Transverse colon (tissue), 4 donors: ENCODE data around the gene EVC. TPM values are rescaled to one million over a fixed set of nuclear protein-coding genes. Genes with fewer than 3 reads are reported as not detected.
A peak's percentile ranks its signal among the peaks of the same experiment; 100 is the strongest.

Source experiments
- DNase-seq: peaks from one replicate; pipeline ENCODE4 v3.0.0-alpha.2; 2019
- H3K27ac ChIP-seq, 4 donors: fragments of 200-600 bp; sonication (generic); 2 replicates each; pipeline ENCODE4 v1.5.1; 2016 to 2018; ENCODE audit warnings: inconsistent platforms in 4 of 4
- H3K27me3 ChIP-seq: fragments of 200-600 bp; sonication (generic); 2 replicates; pipeline ENCODE4 v1.5.1; 2017; ENCODE audit warnings: inconsistent platforms
- H3K36me3 ChIP-seq, 4 donors: fragments of 200-600 bp; sonication (generic); 2 replicates each; pipeline ENCODE4 v1.5.1; 2017 to 2019; ENCODE audit warnings: inconsistent platforms in 4 of 4
- H3K4me1 ChIP-seq, 4 donors: fragments of 200-600 bp; sonication (generic); 2 replicates each; pipeline ENCODE4 v1.5.1; 2017 to 2020; ENCODE audit warnings: inconsistent platforms in 4 of 4
- H3K4me3 ChIP-seq, 4 donors: fragments of 200-600 bp; sonication (generic); 1 replicate in 1 of 4; 2 replicates in 3 of 4; pipeline versions ENCODE4 v1.5.1 to v1.6.1; 2017 to 2019; ENCODE audit warnings: inconsistent platforms in 4 of 4
- H3K9me3 ChIP-seq, 2 donors: fragments of 200-600 bp; sonication (generic); 2 replicates each; pipeline ENCODE4 v1.5.1; 2017 to 2019; ENCODE audit warnings: inconsistent platforms in 2 of 2
- CTCF ChIP-seq, 5 experiments: fragments of 200-600 bp in 3 of 5; fragments of 450-650 bp in 2 of 5; sonication (generic) in 3 of 5; IDR thresholded peaks; 1 replicate in 2 of 5; 2 replicates in 3 of 5; pipeline ENCODE4 v1.5.1; 2016 to 2017; ENCODE audit warnings: antibody characterized with exemption in 5 of 5, inconsistent platforms in 3 of 5, mild to moderate bottlenecking in 2 of 5, moderate library complexity in 1 of 5
- EP300 ChIP-seq: sonication (generic); formaldehyde crosslinking; IDR thresholded peaks from one replicate; pipeline ENCODE4 v1.6.1; 2017; ENCODE audit warnings: antibody characterized with exemption, low read depth
- POLR2A ChIP-seq: fragments of 450-650 bp; IDR thresholded peaks from one replicate; pipeline ENCODE4 v1.6.1; 2016; ENCODE audit warnings: antibody characterized with exemption, mild to moderate bottlenecking, moderate library complexity
- POLR2AphosphoS5 ChIP-seq, 3 donors: sonication (generic); formaldehyde crosslinking; IDR thresholded peaks; one replicate each; pipeline ENCODE4 v1.6.1; 2016; ENCODE audit warnings: antibody characterized with exemption in 3 of 3
- WGBS, 2 donors: methylation state at CpG; one replicate each; pipeline ENCODE4 v1.1.5; 2018; ENCODE audit warnings: low coverage in 1 of 2; 5-methylcytosine and 5-hydroxymethylcytosine counted together
- in situ Hi-C, 4 donors: fragments of 200-750 bp; cut with MboI; loops; one replicate each; pipeline versions ENCODE4 v1.15.0 to v1.15.1; 2017; ENCODE audit warnings: low sequenced_read_pairs in 3 of 4, low pct_ligation_motif_present in 1 of 4, low pct_unique_long_range_greater_than_20kb in 1 of 4
- intact Hi-C: fragments of 100-400 bp; cut with DNase I; formaldehyde crosslinking; loops from one replicate; pipeline ENCODE4 v1.15.1; 2023; ENCODE audit warnings: low total_unique reads
- total RNA-seq, 4 donors: library from RNA; depleted of rRNA; stranded (reverse); fragments of >200 nt; gene quantifications; one replicate each; pipeline ENCODE4 v1.1.0, GENCODE V29; 2016

Gene EVC
- total RNA-seq, 4 donors from 2014 or later: 6.0 to 45.8 (median 12.0) TPM

GRCh38 chr4:5710065-5710960, 688 bp upstream of the EVC start:
- Histone ChIP-seq H3K4me3 (peak overlapping the region; percentile 15 to 55 (median 40)), H3K4me1 (peaks cover 4 to 24% (median 12%) of the 10 kb centered on the region in 4 donors), H3K27me3 (peaks cover 48% of the 10 kb centered on the region), H3K27ac (peak overlapping the region; percentile 69 to 88 (median 80)), H3K9me3 (no peaks in the 10 kb centered on the region), H3K36me3 (no peaks in the 10 kb centered on the region)
- in situ Hi-C loops (no loop called here), intact Hi-C loops (no loop called here)
- WGBS, 2 donors: 18% methylated on average over 13 of the region's 13 CpGs; no CpG with 5 or more reads in 1 of the 2 donors
- no peak for DNase-seq
- TF ChIP-seq POLR2A (no peak), CTCF (IDR thresholded peaks at IDR 0.05) (peak in 3 of 5 experiments; percentile 19 to 44 (median 34))

- TF ChIP-seq POLR2A: no peak
- TF ChIP-seq POLR2AphosphoS5 (IDR thresholded peaks at IDR 0.05): no peak
- TF ChIP-seq EP300: no peak
- no peak for TF ChIP-seq CTCF (IDR thresholded peaks at IDR 0.05)
- Histone ChIP-seq H3K4me1 (peaks cover 4 to 24% (median 12%) of the 10 kb centered on the region in 4 donors), H3K9me3 (no peaks in the 10 kb centered on the region), H3K27me3 (peaks cover 48% of the 10 kb centered on the region), H3K4me3 (peak overlapping the region; percentile 40 to 55 (median 46)), H3K36me3 (no peaks in the 10 kb centered on the region), H3K27ac (peak overlapping the region; percentile 65 to 88 (median 75))
- in situ Hi-C loops (no loop called here), intact Hi-C loops (no loop called here)
- DNase-seq: no peak
- 20 to 59% methylated on average over 7 to 48 of the region's 52 CpGs for WGBS, 2 donors
Measured at GRCh38 chr4:5711479-5712184, 631 bp downstream of the EVC start.

GRCh38 chr4:5712517-5712916, 1.5 kb downstream of the EVC start:
- Histone ChIP-seq H3K36me3 (no peaks in the 10 kb centered on the region), H3K27me3 (peaks cover 45% of the 10 kb centered on the region), H3K4me1 (peaks cover 2 to 19% (median 8%) of the 10 kb centered on the region in 4 donors), H3K4me3 (no peak overlapping the region), H3K9me3 (no peaks in the 10 kb centered on the region), H3K27ac (no peak overlapping the region)
- WGBS, 2 donors: 79 to 80% methylated on average over 1 to 7 of the region's 7 CpGs
- in situ Hi-C loops (no loop called here), intact Hi-C loops (no loop called here)
- no peak for DNase-seq
- TF ChIP-seq POLR2A: no peak
- TF ChIP-seq CTCF (IDR thresholded peaks at IDR 0.05): no peak
- TF ChIP-seq POLR2AphosphoS5 (IDR thresholded peaks at IDR 0.05): no peak
- TF ChIP-seq EP300: no peak

- Histone ChIP-seq H3K27ac (no peak overlapping the region), H3K4me1 (peaks cover 0 to 16% (median 6%) of the 10 kb centered on the region in 4 donors), H3K9me3 (no peaks in the 10 kb centered on the region), H3K27me3 (peaks cover 40% of the 10 kb centered on the region), H3K4me3 (no peak overlapping the region), H3K36me3 (no peaks in the 10 kb centered on the region)
- TF ChIP-seq POLR2AphosphoS5 (IDR thresholded peaks at IDR 0.05): no peak
- TF ChIP-seq CTCF (IDR thresholded peaks at IDR 0.05): no peak
- no peak for TF ChIP-seq POLR2A
- TF ChIP-seq EP300: no peak
- in situ Hi-C loops (no loop called here), intact Hi-C loops (no loop called here)
- no peak for DNase-seq
- WGBS, 2 donors: 60 to 77% methylated on average over 1 to 3 of the region's 3 CpGs
Measured at GRCh38 chr4:5712931-5713330, 1.9 kb downstream of the EVC start.
